HG02678 (cell line): Measurements from ENCODE around the gene CACTIN.
"Not testable (repeated sequence)": the region's sequence is repeated elsewhere in the genome, so short reads cannot be mapped to it uniquely, and the experiment has no call there.

Experiments
- ATAC-seq: cut with Tn5 transposase; IDR thresholded peaks from one replicate; pipeline ENCODE4 v1.9.1; 2021; ENCODE audit warnings: mild to moderate bottlenecking, moderate library complexity; ENCODE audit not compliant: unreplicated experiment

The CACTIN gene

GRCh38 chr19:3573858-3574637 lies 52.5 kb downstream of the CACTIN start:
- ATAC-seq: no peak

- ATAC-seq: no peak
Measured at GRCh38 chr19:3573162-3573857, 53.3 kb downstream of the CACTIN start.

GRCh38 chr19:3572855-3573161 lies 53.8 kb downstream of the CACTIN start, which contains the start of gene HMG20B:
Gene HMG20B (plus strand): TSS chr19:3572944. CDS start chr19:3573310, 366 bp downstream.
- ATAC-seq: no peak

GRCh38 chr19:3572132-3572854 lies 54.3 kb downstream of the CACTIN start:
- peak; percentile 92 for ATAC-seq

- no peak for ATAC-seq
Measured at GRCh38 chr19:3570606-3571011, 56.0 kb downstream of the CACTIN start.

- not testable (repeated sequence) for ATAC-seq
Measured at GRCh38 chr19:3570042-3570441, 56.5 kb downstream of the CACTIN start.

- no peak for ATAC-seq
Measured at GRCh38 chr19:3565139-3565538, 61.5 kb downstream of the CACTIN start.

- ATAC-seq: no peak
Measured at GRCh38 chr19:3563709-3564524, 62.7 kb downstream of the CACTIN start.
